Thyroid gland (tissue), 4 donors: ENCODE data around the gene FOXP1.

ENCODE experiments used
- CTCF ChIP-seq, 6 experiments: fragments of 200-600 bp in 3 of 6; fragments of 450-650 bp in 3 of 6; sonication (generic) in 3 of 6; IDR thresholded peaks; one replicate each; pipeline ENCODE4 v1.5.1; 2016 to 2019; ENCODE audit warnings: antibody characterized with exemption in 6 of 6, mild to moderate bottlenecking in 2 of 6, inconsistent platforms in 1 of 6, moderate library complexity in 1 of 6
- POLR2A ChIP-seq, 2 donors: fragments of 450-650 bp; IDR thresholded peaks; one replicate each; pipeline ENCODE4 v1.6.1; 2017; ENCODE audit warnings: antibody characterized with exemption in 2 of 2, mild to moderate bottlenecking in 2 of 2, moderate library complexity in 1 of 2

DNA sequence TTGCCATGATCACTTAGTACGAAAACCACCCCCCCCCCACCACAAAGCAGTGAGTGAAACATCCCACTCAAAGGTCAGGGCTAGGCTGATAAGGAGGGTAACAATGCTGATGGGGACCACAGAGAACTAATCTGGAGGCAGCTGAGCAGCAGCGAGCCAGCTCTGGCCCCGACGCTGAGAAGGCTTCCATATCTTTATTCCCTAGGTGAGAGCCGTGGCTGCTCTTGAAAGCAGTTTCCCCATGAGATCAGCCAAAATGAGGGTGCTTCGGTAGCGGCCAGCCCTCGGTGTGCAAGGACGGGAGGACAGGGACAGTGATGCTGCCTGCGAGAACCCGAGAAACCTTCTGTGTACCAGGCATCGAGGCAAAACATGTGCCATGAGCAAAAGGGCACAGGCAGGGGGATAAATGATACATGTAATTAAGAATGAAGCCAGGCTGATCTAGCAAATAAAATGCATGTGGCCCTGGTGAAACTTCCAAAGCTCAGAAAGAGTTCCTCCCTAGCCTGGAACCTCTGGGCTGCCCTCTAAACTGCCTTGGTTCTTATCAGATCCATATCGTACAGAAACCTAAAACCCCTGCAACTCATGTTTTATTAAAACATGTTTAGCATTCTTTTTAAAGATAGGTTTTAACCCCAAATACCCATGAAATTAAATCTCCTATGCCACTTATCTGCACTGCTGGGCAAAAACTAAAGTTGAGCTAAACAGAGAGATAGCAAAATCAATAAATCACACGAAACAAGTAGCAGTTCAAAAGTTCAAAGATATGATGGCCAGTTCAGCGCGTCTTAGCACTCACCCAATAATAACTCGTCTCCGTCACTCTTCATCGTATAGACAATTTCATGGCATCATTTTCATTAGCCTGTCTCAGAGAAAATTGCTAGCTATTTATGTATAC, 337.3 kb downstream of the FOXP1 start:
- TF ChIP-seq CTCF (IDR thresholded peaks at IDR 0.05), result no peak
- no peak for TF ChIP-seq POLR2A (IDR thresholded peaks at IDR 0.05)
